ENCODE data around the gene CLIP2. TPM values are rescaled to one million over a fixed set of nuclear protein-coding genes. Genes with fewer than 3 reads are reported as not detected.
"Not testable (repeated sequence)": the region's sequence is repeated elsewhere in the genome, so short reads cannot be mapped to it uniquely, and the experiment has no call there.

Gene CLIP2
- total and polyA plus RNA-seq, 2 of the 4 experiments (the other 2 are of a cell fraction), result 18.1 to 20.7 TPM

- TF ChIP-seq RAD21 (IDR thresholded peaks at IDR 0.05; ENCODE audit: low read length) (no peak), MAFK (IDR thresholded peaks at IDR 0.05; ENCODE audit: low read depth, low read length) (no peak), POLR2A (IDR thresholded peaks at IDR 0.05; ENCODE audit: low read depth, low read length) (no peak), RFX5 (IDR thresholded peaks at IDR 0.05; ENCODE audit: low read depth, low read length) (no peak)
- TF ChIP-seq, protein P1, sequence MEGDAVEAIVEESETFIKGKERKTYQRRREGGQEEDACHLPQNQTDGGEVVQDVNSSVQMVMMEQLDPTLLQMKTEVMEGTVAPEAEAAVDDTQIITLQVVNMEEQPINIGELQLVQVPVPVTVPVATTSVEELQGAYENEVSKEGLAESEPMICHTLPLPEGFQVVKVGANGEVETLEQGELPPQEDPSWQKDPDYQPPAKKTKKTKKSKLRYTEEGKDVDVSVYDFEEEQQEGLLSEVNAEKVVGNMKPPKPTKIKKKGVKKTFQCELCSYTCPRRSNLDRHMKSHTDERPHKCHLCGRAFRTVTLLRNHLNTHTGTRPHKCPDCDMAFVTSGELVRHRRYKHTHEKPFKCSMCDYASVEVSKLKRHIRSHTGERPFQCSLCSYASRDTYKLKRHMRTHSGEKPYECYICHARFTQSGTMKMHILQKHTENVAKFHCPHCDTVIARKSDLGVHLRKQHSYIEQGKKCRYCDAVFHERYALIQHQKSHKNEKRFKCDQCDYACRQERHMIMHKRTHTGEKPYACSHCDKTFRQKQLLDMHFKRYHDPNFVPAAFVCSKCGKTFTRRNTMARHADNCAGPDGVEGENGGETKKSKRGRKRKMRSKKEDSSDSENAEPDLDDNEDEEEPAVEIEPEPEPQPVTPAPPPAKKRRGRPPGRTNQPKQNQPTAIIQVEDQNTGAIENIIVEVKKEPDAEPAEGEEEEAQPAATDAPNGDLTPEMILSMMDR (conservative IDR thresholded peaks at IDR 0.05; ENCODE audit: low read depth, low read length), result no peak
Measured at GRCh38 chr7:74439541-74439940, 150.3 kb downstream of the CLIP2 start.

GRCh38 chr7:74440143-74440542 lies 150.9 kb downstream of the CLIP2 start:
- H3K18ac ChIP-seq (ENCODE audit: low read depth, low read length); H3K4me3 ChIP-seq (ENCODE audit: insufficient read depth, low read depth, low read length); POLR2A ChIA-PET (ENCODE audit: unreplicated experiment): not testable (repeated sequence)

More at GRCh38 chr7:74439541-74439940, 150.3 kb downstream of the CLIP2 start:
- Histone ChIP-seq H2BK5ac (ENCODE audit: low read depth, low read length, poor library complexity, severe bottlenecking) (no peak overlapping the region), H3K79me1 (ENCODE audit: low read depth in 1 of 2, low read length in 2 of 2) (no peaks in the 10 kb centered on the region), H3K18ac (ENCODE audit: low read depth, low read length) (no peak overlapping the region), H3K4ac (ENCODE audit: low read depth, low read length) (no peak overlapping the region), H3K27me3 (ENCODE audit: control insufficient read depth, insufficient read depth, low read length) (no peaks in the 10 kb centered on the region), H2AK5ac (ENCODE audit: low read depth, low read length) (no peak overlapping the region), H3K36me3 (ENCODE audit: control insufficient read depth, insufficient read depth, low read length) (no peaks in the 10 kb centered on the region), H4K91ac (ENCODE audit: insufficient read depth, low read depth, low read length) (no peak overlapping the region), H4K5ac (ENCODE audit: low read depth, low read length) (no peak overlapping the region), H2AFZ (replicated peaks; ENCODE audit: low read length, poor library complexity) (no peak overlapping the region), H4K8ac (ENCODE audit: low read depth in 2 of 2, low read length in 2 of 2) (no peak overlapping the region), H3K9me1 (ENCODE audit: insufficient read depth, low read length) (no peaks in the 10 kb centered on the region), H3K9ac (ENCODE audit: low read depth, low read length) (no peak overlapping the region), H2BK120ac (ENCODE audit: low read depth, low read length) (no peak overlapping the region), H4K20me1 (ENCODE audit: insufficient read depth, low read length) (no peaks in the 10 kb centered on the region), H3K4me3 (ENCODE audit: insufficient read depth, low read depth, low read length) (no peak overlapping the region), H3K27ac (ENCODE audit: insufficient read depth, low read length) (no peak overlapping the region), H2BK20ac (ENCODE audit: low read depth, low read length) (no peak overlapping the region), H3K4me1 (ENCODE audit: control insufficient read depth, insufficient read depth, low read length) (peaks cover 5% of the 10 kb centered on the region), H3K9me3 (ENCODE audit: control insufficient read depth, insufficient read depth, low read length) (peaks cover 9% of the 10 kb centered on the region), H3K4me2 (ENCODE audit: low read depth, low read length) (no peak overlapping the region), H2BK15ac (ENCODE audit: low read depth, low read length) (no peak overlapping the region), H3K14ac (replicated peaks; ENCODE audit: low read depth, low read length) (no peak overlapping the region), H3K23ac (ENCODE audit: low read depth, low read length) (no peak overlapping the region), H2AK9ac (replicated peaks; ENCODE audit: low read depth, low read length, poor library complexity) (no peak overlapping the region), H3K56ac (ENCODE audit: extremely low read depth, insufficient read depth, low read length) (no peak overlapping the region)
- no TSS peak for BruUV-seq (replicated peaks)
- CTCF ChIA-PET, result no interaction called here
- 93% methylated on average over 2 of the region's 4 CpGs; no CpG with 5 or more reads in 1 of the 2 experiments for WGBS, 2 experiments (ENCODE audit: extremely low coverage in 2 of 2, insufficient read length in 1 of 2)
- POLR2A ChIA-PET (ENCODE audit: unreplicated experiment), result no interaction called here
- no peak for DNase-seq
- dilution Hi-C loops (cut with HindIII; ENCODE audit: low sequenced_read_pairs, unreplicated experiment) (no loop called here), in situ Hi-C loops (cut with MboI; ENCODE audit: low sequenced_read_pairs) (no loop called here), intact Hi-C loops (cut with micrococcal nuclease) (no loop called here)
- no peak for ATAC-seq (ENCODE audit: low read depth)

More at GRCh38 chr7:74440143-74440542, 150.9 kb downstream of the CLIP2 start:
- BruUV-seq (replicated peaks); H4K8ac ChIP-seq (ENCODE audit: low read depth in 2 of 2, low read length in 2 of 2); H3K23ac ChIP-seq (ENCODE audit: low read depth, low read length); H3K9ac ChIP-seq (ENCODE audit: low read depth, low read length); H3K27ac ChIP-seq (ENCODE audit: insufficient read depth, low read length); H2BK20ac ChIP-seq (ENCODE audit: low read depth, low read length); H2AFZ ChIP-seq (replicated peaks; ENCODE audit: low read length, poor library complexity); dilution Hi-C loops (cut with HindIII; ENCODE audit: low sequenced_read_pairs, unreplicated experiment); H3K27me3 ChIP-seq (ENCODE audit: control insufficient read depth, insufficient read depth, low read length); H2BK120ac ChIP-seq (ENCODE audit: low read depth, low read length); H4K20me1 ChIP-seq (ENCODE audit: insufficient read depth, low read length); H4K91ac ChIP-seq (ENCODE audit: insufficient read depth, low read depth, low read length); H3K9me3 ChIP-seq (ENCODE audit: control insufficient read depth, insufficient read depth, low read length); CTCF ChIA-PET; DNase-seq; H3K79me1 ChIP-seq (ENCODE audit: low read depth in 1 of 2, low read length in 2 of 2); H2AK5ac ChIP-seq (ENCODE audit: low read depth, low read length); H2BK15ac ChIP-seq (ENCODE audit: low read depth, low read length); H3K56ac ChIP-seq (ENCODE audit: extremely low read depth, insufficient read depth, low read length); in situ Hi-C loops (cut with MboI; ENCODE audit: low sequenced_read_pairs); ATAC-seq (ENCODE audit: low read depth); H3K4me2 ChIP-seq (ENCODE audit: low read depth, low read length); H3K36me3 ChIP-seq (ENCODE audit: control insufficient read depth, insufficient read depth, low read length); H2BK5ac ChIP-seq (ENCODE audit: low read depth, low read length, poor library complexity, severe bottlenecking); H3K14ac ChIP-seq (replicated peaks; ENCODE audit: low read depth, low read length); H3K9me1 ChIP-seq (ENCODE audit: insufficient read depth, low read length); H3K4ac ChIP-seq (ENCODE audit: low read depth, low read length); H3K4me1 ChIP-seq (ENCODE audit: control insufficient read depth, insufficient read depth, low read length); H4K5ac ChIP-seq (ENCODE audit: low read depth, low read length); intact Hi-C loops (cut with micrococcal nuclease); H2AK9ac ChIP-seq (replicated peaks; ENCODE audit: low read depth, low read length, poor library complexity): not testable (repeated sequence)
- WGBS, 2 experiments (ENCODE audit: extremely low coverage in 2 of 2, insufficient read length in 1 of 2), result no CpG with 5 or more reads among the region's 3 CpGs
